ENCODE measurements around the gene C12orf60. TPM values are rescaled to one million over a fixed set of nuclear protein-coding genes. Genes with fewer than 3 reads are reported as not detected.
A peak's percentile ranks its signal among the peaks of the same experiment; 100 is the strongest.

Gene C12orf60
- total RNA-seq, 1 experiment from 2014 or later, result 1.8 TPM

DNA sequence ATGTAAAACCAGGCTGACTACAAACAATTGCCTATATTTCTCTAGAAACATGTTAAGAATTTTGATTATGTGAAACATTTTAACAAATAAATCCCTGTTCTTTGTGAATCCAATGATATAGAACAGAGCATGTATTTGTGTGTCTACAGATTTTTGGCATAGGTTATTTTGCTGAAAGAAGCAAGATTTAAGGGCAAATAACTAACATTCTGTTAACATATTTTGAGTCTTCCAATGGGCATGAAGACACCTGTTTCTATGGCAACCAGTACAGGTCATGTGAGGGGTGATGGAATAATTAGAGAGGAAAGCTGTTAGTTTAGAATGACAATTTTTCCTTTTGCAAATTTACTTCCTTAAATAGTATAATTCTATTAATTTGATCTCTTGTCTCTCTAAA is 31.0 kb downstream of the C12orf60 start:
- no peak for DNase-seq (ENCODE audit: low read depth)

DNA sequence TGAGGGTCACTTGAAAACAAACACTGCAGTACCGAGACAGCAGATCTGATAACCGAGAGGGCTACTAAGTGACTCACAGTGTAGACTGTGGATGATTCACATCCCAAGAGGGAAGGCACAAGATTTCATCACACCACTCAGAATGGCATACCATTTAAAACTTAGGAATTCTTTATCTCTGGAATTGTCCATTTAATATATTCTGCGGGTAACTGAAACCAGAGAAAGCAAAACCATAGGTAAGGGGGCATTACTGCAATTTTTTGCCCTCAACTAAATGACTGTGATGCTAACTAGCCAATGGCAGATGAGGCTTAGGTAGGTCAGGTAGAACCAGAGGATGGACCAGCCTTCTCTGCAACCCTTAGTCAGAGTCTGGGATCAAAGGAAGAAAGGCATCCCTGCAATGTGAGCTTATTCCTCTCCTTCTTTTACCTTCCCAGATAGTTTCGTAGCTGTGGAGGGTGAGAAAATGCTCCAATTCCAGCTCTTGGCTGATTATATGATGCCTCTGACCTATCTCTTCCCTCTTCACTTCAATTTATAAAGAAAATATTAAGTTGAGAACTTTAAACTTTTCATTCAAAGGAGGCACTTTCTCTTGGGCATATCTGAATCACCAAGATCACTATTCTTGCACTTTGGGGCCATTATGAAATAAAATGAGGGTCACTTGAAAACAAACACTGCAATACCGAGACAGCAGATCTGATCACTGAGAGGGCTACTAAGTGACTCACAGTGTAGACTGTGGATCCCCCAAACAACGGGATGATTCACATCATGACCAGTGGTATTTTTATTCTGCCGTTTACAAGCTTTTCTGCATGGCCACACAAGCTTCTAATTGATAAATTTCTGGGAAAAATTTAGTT is 33.1 kb downstream of the C12orf60 start:
- peak; percentile 84 for DNase-seq (ENCODE audit: low read depth)

DNA sequence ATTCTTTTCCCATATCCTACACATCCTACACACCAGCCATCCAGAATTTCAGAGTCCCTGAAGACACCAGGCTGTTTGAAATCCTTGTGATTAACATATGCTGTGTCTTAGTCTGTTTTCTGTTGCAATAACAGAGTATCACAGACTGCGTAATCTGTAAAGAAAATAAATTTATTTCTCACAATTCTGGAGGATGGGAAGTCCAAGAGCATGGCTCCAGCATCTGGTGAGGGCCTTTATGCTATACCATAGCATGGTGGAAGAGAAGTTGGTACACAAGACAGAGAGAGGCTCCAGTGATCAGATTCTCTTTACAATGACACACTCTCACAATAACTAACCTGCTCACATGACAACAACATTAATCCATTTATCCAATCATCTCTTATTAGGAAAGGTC is 35.8 kb downstream of the C12orf60 start:
- DNase-seq (ENCODE audit: low read depth), result no peak

DNA sequence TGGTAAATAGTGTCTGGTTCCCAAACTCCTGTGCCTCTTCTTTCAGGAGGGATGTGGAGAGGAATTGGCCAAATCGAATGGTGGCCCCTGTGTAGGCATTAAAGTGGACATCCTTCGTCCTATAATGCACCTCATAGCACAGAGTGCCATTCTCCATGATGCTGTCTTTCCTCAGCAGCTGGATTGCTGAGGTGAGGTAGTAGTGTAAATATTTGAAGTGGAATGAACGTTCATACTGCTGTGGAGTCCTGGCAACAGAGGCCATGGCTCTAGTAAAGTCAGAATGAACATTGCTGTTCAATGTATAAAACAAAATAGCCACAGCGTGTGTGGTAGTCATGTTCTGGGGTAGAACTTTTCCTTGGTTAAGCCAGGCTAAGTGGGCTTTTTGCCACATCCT is 37.1 kb downstream of the C12orf60 start:
- no peak for DNase-seq (ENCODE audit: low read depth)

DNA sequence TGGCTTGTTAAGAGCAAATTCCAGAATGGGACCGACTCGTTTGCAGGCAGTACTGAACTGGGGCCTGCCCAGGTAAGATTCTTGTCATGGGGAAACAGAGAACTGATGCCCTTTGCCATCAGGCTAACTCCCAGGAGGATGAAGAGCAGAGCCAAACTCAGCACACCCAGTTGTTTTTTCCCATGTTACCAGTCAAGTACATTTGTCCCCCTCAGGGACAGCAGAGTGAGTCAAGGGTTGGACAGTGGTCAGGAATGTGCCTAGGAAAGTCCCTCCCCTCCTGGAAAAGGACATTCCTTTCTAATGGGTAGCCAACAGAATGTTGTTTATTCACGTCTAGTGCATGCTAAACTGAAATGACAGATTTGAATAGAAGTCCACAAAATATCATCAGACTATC is 38.3 kb downstream of the C12orf60 start:
- DNase-seq (ENCODE audit: low read depth), result peak; percentile 84

DNA sequence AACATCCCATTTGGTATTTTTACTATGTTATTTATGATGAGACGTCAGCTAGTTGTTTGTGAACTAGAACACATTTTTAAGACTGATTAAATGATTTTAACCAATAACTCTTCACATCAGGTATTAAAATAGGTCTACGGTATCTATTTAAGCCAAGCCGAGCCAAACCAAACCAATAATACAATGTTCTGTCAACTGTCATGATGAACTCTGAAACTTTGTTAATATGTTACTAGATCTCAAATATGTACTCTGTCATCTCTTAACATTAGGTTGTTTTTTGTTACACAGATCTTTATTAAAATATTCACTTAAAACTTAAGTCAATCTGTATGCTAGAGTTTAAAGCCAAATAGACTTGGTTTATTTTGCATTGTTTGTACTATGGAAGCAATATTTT is 38.8 kb downstream of the C12orf60 start:
- DNase-seq (ENCODE audit: low read depth), result no peak

DNA sequence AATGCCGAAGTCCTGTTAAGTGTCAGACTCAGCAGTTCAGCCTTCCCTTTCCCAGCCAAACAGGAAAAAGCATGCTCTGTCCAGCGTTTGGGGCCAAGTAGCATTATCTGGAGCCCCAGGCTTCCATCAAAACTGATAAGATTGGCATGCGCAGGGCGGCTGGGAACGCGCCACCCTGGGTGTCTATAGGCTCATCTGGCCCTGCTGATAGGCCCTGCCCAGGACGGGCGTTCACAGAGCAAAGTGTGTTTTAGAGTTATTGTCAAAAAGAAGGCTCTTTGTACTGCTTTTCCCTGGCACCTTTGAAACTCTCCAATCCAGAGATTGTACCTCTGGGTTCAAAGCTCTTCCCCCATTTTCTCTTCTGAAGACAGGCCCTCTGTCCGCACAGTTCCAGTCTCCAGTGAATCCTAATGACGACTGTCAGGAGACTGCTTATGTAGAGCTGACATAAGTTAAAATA is 40.0 kb downstream of the C12orf60 start, which contains the start of gene ART4:
Gene ART4, minus strand, starts transcription at position 102 of the 463 bp plus-strand sequence. CDS start 413 bp downstream, outside the sequence.
- no peak for DNase-seq (ENCODE audit: low read depth)

DNA sequence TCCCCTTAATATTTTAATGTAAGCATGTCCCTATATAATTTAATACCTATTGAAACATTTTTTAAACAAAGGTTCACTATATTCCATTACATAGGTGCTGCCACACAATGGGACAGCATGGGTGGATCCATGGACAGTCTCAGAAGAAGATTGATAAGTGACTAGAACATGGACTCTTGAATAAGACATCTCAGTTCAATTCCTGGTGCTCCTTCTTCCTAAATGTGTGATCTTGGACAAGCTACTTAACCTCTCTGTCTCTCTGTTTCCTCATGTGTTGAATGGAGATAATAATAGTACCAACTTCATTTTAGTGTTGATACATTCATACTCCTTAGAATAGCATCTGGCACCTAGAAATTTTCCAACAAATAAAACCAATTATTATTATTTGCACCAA is 40.9 kb downstream of the C12orf60 start:
- no peak for DNase-seq (ENCODE audit: low read depth)

DNA sequence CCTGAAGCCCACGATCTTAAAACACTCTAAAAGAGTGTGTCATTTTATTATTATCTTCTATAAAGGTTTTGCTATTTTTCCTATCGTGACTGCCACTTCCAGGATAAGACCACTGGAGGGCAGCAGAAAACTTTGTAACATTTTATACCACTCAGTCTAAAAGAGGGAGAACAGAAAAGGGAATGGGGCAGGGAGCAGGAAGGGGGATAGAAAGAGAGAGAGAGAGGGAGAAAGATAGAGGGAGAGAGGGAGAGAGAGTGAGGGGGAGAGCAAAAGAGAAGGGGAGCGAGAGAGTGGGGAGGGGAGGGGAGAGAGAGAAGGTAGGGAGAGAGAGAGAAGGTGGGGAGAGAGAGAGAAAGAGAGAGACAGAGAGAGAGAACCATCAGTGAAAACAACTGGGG is 41.9 kb downstream of the C12orf60 start:
- peak; percentile 53 for DNase-seq (ENCODE audit: low read depth)

DNA sequence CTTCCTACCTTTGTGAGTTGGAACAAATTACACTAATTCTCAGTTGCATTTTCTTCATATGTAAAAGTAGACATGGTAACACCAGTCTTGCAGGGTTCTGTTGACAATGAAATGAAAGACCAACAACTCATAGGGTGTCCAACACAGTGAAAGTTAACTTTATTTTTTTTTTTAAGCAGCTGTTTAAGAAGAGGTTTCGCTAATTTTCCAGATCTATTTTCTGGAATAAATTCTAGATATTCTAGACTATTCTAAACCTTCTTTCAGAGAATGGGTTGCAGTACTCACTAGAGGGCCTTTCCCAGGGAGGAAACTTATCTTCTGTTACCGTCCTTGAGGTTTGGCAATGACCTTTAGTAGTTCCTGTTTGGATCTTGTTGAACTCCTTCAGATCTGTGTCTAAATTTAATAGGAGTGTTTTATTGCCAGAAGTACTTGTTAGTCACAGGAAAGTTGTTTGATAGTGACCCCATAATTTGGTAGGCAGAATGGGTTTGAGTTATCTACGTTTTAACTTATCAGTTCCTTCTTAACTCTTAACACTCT is 42.6 kb downstream of the C12orf60 start:
- DNase-seq (ENCODE audit: low read depth), result no peak

DNA sequence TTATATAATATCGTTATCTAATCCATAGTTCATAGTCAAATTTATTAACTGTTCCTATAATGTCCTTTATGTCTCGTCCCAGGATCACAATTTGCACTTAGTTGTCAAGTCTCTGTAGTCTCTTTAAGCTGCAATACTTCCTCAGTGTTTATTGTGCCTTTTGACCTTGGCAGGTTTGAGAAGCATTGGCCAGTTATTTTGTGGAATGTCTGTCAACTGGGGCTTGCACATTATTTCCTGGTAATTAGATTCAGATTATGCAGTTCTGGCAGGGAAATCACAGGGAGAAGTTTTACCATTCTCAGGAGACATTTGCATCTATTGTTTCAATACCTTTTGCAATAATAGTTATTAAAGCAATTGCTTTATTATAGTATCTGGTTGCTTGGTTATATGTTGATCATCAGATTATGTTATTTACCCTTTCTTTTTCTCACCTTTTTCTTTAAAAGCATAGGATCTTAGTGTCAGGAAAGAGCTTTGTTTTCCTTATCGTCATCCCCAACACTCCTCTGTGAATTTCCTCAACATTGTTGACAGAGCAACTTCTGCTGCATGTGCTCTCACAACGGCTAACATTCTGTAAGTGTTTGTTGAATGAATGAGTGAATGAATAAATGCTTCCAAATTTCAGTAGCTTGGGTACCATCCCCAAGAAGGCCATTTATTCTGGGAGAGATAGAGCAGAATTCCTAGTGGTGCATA is 43.6 kb downstream of the C12orf60 start:
- no peak for DNase-seq (ENCODE audit: low read depth)

DNA sequence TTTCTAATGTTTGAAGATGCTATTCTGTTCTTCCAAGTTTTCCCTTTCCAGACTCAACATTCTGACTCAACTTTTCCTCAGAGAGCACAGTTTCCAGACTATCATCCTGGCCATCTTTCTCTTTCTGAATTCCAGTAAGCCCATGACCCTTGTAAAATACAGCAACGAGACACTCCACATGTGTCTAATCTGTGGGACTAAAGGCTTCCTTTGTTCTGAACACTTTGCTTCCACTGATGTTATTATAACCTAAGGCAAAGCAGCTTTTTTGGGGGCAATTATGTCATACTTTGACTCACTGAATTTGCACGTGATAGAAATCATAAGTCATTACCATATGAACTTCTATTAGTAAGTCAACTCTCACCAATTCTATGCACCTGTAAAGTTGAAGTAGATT is 46.2 kb downstream of the C12orf60 start:
- DNase-seq (ENCODE audit: low read depth), result peak; percentile 78

DNA sequence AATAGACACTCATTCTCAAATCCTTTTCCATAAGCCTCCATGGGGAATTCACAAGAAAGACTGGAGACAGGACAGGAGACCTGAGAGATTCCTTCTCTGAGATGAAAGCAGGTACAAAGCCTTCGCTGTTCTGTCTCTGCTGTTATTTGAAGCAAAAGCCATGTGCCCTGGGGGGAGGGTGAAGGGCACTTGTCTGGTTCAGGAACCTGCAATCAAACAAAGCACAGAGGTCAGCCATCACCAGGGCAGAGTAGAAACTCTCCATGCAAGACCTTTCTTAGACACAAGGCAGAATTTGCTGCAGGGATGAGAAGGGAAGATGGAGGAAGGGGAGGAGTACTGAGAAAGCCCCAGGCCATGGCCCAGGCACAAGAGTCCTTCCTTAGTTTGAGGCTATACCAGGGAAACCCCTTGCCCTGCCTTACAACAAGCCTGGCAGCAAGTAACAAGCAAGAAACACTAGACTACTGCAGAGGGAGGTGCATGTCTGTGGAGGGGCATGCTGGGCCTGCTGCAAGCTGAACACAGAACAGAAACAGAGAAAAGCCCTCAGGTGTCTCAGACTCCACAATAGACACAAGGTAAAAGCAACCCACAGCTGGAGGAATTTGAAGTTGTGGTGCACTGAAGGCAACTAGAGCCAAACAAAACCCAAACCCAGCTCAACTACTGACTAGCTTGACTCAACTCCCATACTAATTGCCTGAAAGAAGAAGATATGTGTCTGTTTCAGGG is 47.6 kb downstream of the C12orf60 start:
- DNase-seq (ENCODE audit: low read depth), result no peak

DNA sequence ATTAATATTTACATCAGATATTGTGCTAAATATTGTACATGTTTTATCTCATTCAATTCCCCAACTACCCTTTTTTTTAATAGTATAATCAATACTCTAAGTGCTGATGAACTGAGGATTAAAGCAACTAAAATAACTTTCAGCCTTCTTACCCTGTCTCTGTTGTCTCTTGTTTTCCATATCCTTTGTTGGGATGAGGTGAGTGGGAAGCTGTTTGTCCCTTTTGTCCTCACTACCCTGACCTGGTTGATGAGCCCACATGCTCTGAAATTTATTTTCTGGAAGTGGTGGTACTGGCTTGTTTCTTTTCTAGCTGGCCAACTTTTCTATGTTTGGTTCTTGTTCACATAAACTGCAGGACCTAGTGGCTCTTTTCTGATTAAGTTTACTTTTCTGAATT is 49.4 kb downstream of the C12orf60 start:
- DNase-seq (ENCODE audit: low read depth), result no peak

DNA sequence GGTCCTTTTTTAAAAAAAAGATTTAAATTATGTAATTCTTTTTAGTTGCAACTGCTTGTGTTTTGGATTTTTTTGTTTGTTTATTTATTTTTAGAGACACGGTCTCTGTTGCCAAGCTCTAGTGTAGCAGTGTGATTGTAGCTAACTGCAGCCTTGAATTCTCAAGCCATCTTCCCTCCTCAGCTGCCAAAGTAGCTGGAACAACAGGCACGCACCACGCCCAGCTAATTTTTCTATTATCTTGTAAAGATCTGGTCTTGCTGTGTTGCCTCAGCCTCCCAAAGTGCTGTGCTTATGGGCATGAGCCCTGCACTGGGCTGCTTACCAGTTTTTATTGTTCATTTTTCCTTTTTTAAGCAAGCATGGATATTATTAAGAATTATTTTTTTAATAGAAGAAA is 50.5 kb downstream of the C12orf60 start:
- DNase-seq (ENCODE audit: low read depth), result no peak

DNA sequence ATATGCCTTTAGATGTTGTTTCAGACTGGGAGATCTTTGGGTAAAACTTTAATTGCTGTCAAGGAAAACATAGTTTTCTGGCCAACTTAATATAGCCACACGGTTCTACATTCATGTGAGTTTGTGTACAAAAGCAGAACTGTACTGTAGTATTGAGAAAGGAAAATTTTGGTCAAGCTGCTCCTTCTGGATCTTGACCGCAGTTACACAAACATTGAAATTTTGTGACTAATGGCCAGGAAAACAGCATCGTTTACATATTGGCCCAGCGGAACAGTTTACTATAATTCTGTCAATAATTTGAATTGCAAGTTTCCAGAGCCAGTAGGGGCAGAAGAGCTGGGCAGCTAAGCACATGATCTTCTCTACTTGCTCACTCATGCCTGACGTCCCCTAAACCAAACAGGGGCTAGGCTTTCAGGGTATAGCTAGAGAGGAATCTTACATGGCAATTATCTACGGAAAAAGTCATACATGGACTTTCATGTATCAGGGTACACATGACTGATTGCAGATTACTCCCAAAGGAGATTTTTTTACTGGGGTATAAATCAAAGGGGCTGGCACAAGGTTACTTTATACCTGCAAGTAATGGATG is 51.2 kb downstream of the C12orf60 start:
- peak; percentile 37 for DNase-seq (ENCODE audit: low read depth)

DNA sequence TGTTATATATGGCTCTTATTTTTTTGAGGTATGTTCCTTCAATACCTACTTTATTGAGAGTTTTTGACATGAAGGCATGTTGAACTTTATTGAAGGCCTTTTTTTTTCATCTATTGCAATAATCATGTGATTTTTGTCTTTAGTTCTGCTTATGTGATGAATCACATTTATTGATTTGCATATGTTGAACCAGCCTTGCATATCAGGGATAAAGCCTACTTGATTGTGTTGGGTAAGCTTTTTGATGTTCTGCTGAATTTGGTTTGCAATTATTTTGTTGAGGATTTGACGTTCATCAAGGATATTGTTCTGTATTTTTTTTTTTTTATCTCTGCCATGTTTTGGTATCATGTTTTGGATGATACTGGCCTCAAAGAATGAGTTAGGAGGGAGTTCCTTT is 55.0 kb downstream of the C12orf60 start:
- DNase-seq (ENCODE audit: low read depth), result no peak

DNA sequence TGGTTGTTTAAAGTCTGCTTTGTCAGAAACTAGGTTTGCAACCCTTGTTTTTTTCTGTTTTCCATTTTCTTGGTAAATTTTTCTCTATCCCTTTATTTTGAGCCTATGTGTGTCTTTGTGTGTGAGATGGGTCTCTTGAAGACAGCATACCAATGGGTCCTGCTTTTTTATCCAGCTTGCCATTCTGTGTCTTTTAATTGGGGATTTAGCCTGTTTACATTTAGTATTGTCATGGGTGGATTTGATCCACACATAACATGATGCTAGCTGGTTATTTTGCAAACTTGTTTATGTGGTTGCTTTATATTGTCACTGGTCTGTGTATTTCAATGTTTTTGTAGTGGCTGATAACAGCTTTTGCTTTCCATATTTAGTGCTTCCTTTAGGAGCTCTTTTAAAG is 57.0 kb downstream of the C12orf60 start:
- no peak for DNase-seq (ENCODE audit: low read depth)

DNA sequence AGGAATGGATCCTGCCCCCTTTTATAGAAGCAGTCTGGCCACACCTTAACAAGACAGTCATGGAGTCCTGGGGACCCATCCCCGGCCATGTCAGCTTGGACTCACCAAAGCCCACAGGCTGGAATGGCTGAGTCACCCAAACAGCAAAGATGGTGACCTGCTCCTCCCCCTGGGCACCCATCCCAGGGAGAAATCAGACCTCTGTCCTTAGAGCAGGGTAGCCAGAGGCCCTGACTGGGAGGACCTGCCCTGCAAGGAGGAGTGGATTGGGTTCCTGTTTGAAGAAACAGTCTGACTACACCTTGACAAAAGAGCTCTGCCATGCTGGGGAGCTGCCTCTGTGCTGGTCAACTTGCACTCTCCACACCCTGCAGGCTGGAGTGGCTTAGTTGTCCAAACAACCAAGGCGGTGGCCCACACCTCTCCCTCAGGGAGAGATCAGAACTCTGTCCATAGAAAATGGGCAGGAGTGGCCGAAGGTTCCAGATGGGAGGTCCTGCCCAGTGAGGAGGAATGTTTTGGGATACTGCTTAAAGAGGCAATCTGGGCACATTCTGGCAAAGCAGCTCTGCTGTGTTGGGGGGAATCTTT is 65.5 kb downstream of the C12orf60 start:
- peak; percentile 75 for DNase-seq (ENCODE audit: low read depth)

DNA sequence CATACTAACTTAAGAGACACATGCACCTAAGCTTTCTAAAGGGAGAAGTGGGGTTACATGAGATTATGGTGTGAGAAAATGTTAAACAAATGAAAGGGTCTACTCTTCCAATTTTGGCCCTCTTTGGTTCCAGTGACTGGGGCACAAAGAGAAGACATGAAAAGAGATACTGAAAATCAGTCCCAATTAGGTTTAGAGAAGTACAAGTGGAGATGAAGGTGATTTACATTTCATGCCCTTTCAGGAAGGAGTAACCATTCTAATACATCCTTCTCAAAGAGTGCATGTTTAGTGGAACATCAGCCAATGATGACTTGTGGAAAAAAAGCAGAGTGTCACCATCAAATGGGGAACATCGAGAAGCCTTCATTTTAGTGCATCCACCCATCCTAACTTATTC is 67.8 kb downstream of the C12orf60 start:
- DNase-seq (ENCODE audit: low read depth), result no peak

DNA sequence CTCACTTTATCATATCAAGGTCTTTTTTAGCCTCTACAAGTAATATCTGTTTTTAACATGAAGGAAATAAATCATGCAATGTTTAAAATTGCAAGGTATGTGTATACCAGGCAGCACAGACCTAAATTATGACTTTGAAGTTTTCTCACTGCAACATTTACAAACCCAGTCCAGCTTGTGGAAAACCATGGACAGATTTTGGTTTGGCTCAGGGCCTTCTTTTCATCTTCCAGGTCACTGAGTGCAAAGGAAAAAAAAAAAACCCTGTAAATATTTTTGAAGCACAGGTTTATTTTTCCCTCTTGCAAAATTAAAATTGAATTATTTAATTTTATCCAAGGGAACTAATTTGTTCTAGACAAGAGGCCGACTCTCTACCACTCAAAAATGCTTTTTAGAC is 68.4 kb downstream of the C12orf60 start:
- DNase-seq (ENCODE audit: low read depth), result no peak

Measured in RPMI7951 (cell line).